Measurements from ENCODE around the gene INHBA.

The INHBA gene

DNA sequence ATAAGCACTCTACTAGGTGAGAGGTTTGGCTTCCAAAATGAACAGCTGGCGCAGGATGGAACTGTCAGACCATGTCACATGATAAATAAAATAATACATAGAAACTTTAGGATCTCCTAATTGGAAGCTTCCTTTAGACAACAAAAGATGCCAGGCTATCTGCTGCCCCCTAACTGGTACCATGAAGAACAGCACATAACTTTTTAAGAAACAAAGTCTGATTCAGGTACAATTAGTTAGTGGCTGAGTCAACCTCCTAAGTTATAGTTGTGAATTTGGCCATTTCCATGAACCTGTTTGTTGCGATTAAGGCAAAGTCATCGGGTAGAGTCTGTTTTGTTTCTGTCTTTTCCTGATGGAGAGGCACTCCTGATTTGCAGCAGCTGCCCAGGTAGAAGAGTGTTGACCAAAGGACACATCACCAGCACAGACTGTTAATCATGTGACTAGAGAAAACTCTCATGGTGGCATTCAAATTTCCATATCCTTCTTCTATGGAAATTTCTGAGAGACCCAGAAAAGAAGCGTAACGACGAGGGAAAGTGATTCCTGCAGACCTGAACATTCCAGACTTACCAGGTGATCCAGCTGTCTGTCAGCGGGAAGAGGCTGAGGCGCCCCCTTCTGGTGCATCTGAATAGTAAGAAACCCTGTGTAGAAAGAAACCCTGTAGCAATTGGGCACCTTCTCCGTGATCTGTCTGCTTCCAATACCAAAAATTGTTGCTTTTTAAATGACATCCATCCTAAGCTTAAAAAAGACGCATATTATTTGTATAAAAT is 8.6 kb upstream of the INHBA start:
- DNase-seq (ENCODE audit: low spot score) = no peak

DNA sequence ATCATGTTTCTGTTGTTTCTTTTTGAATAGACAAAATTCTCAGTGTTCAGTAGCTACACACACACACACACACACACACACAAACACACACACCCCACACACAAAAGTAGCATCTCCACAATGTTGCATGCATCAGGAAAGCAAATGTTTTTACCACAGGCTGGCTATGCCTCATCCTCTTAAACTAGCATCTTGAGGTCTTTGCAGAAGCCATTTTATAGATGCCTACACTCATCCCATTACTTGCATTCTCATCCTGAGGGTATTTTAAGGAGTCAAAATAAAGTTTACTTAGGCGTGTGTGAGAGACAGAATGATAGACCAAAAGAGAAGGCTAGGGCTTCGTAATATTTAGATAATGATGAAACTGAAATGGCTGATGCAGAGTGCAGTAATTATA is 7.9 kb upstream of the INHBA start:
- no peak for DNase-seq (ENCODE audit: low spot score)

DNA sequence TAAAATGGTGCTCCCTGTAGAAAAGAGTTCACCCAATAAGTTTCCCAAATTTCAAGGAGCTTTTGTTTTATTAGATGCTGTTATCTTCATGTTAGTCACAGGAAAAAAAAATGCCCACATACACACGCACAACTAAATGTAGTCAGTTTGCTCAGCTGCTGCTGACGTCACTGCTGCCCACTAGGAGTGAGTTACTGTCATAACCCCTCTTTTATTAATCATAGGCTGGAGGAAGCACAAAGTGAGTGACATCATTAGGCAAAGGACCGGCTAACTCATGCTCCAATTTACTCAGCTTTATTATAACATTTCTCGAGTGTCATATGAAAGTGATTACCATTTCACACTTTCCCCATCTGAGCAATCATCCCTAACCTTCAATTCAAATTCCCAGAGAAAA is 6.7 kb upstream of the INHBA start:
- DNase-seq (ENCODE audit: low spot score) = no peak

DNA sequence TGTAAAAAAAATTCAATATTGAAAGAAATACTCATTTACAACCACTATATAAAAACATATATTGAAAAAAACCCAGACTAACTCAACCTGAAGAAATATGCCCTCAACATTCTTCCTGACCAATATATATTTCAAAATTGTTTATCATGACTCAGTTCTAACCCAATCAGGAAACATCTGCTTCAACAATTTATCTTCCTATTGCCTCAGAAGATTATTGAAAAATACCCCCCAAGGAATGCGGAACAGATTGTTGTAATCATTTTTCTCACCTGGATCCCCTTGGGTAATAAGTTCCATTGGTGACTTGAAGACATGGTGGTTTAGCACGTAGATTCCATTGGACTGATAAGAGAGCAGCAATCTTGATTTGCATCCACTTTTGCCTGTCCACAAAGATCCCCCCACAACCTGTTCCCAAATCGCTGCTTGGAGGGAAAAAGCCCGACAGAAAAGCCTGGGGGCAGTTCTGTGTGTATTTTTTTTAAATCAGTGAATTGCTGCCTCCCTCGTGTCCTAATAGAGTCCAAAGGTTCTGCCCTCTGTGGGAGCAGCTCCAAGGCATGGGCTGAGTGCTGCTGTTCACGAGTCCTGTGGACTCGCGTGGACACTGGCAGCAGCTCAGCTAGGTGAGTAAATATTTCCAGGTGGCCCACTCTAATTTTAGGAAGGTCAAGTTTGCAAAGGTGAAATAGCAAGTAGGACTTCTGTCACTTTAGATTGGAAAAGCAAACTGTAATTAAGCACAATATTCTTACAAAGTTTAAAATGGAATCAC is 5.9 kb upstream of the INHBA start:
- no peak for DNase-seq (ENCODE audit: low spot score)

DNA sequence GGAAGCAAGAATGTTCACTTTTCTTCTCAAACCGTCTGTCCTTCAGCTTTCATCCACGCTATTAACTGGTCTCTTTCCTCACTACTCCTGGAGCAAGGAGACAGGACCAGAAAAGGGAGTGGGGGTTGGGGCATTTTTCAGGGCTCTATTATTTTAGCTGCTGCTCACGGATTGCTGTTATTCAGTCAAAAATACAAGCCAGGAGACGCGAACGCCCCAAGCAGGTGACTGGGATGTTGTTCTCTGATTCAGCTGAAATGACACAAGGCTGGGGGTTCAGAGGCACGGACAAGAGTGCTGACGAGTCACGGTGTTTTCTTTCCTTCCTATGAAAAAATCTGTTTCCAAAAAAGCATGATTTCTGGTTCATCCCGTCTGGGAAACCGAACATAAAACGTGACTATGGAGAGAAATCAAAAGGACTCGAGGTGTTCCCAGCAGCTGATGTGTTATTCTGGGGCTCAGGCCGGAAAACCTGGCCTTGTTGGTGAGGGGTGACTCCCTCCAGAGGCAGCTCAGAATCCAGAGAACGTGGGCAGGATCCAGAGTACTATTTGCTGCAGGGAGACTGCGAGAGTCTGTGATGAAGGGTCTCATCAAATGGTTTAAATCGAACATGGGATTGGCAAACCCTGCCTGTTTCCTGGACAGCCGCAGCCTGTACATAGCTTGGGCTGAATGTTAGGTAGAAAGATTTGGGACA is 3.5 kb upstream of the INHBA start:
- no peak for DNase-seq (ENCODE audit: low spot score)

DNA sequence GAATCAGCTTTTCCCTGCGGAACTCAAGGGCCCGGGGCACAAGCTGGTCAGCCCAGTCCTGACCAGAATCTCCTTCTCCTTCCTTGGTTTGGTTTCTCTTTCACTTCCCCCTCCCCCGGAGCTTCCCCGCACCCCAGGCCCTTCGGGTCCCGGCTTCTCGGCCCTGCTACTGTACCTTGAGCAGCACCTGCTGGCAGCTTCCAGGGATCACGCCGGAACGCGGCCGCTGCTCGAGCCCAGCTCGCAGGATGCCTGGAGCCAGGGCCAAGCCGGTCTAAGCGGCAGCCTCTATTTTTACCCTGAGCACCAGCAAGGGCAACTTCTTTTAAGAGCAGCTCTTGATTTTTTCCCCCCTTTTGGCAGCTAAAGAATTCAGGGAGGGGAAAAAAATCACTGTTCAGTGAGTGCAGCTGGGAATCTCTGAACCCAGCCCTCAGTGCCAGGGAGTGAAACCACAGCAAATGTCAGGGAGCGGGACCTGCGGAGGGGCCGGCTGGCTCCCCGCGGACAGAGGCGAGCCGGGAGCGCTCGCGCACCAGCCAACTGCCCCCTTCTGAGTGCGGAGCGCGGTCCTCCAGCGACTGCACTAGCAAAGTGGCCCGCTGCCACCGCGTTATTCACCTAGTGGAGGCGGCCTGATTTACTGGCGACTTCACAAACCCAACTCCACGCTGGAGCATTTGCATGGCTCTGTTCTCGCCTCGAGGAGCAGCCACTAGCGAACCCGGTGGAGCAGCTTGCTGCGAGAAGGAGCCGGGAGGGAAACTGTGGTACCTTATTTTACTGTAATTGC is 2.4 kb upstream of the INHBA start:
- DNase-seq (ENCODE audit: low spot score) = peak; percentile 23

DNA sequence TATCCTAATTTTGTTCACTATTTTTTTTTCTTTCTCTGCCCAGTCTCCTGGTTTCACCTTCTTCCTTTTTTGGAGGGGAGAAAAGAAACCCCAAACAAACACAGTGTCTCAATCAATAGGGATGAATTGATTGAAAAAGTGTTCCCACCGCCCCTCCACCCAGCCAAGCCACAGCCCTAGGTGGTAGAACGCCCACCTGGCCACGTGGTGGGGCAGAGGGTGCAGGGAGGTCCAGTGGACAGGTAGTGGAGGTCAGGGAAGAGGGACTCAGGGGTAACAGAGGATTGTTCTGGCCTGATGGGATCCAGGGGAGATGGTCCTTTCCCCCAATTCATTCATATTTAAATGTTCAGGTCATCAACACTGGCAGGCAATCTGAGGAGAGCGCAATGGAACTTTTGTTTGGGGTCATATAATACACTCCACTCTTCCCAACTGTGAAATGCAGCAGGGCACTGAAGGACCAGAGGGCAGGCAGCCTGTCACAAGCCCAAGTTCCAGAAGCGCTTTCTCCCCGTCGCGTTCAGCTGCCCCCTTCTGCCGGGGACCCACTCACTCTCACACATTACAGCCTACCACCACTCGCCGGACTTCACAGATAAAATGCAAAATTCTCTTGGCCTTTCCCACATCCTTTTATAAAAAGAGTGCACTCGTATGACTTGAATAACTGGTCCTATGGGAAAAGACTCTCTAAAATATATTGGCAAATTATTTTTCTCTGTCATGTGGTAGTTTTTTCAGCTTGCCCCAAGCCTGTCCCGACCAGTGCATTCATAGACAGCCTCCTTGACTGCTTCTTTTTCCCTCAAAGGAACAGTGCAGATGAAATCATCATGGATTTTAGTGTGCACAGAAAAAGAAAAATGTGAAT is 1.6 kb downstream of the INHBA start:
- DNase-seq (ENCODE audit: low spot score) = no peak

DNA sequence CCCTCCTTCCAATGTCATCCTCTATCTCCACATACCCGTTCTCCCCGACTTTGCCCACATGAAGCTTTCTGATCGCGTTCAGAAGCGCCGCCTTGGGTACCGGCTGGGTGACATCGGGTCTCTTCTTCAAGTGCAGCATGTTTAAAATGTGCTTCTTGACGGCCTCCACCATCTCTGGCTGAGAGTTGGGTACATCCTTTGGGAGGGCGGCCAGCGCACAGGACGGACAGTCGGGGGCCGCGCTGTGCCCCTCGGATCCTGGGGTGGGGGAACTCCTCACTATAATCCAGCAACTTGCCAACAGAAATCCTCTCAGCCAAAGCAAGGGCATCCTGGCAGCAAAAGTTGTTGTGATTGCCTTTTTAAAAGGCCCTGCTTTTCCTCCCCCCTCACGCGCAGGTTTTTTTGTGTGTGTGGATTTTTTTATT is 2.8 kb downstream of the INHBA start:
- no peak for DNase-seq (ENCODE audit: low spot score)

DNA sequence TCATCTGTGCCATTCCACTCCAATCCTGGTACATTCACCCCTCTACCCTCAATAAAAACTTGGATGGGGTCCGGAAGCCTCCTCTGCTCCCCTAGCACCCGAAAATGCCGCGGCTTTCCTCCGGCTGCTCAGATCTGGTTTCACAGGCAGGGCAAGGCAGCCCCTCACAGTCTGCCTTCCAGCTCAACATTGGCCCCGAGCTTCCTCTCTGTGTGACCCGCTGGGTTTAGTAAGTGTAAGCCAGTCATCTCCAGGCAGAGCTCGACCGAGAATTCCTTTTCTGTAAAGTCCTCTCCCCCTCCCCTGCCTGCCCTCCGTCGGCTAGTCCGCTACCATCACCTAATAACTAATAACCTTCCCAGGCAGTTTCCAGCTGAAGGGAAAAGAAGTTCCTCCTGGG is 3.4 kb downstream of the INHBA start:
- no peak for DNase-seq (ENCODE audit: low spot score)

DNA sequence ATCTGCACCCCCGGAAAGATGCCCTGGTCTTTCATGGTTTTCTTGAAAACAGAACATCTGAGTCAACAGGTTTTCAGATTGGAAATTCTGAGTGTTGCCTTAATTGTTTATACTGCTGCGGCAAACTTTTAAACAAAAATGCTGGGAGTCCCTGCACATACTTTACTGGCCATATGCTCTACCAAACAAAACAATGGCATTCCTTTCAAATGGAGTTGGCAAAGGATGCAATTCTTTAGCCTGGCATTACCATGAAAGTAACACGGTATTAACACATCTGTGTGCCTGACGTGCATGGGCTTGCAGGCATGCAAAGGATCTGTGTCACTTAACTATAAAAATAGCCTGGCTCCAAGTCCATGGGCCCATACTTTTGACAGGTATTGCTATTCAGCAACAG is 4.2 kb downstream of the INHBA start:
- no peak for DNase-seq (ENCODE audit: low spot score)

DNA sequence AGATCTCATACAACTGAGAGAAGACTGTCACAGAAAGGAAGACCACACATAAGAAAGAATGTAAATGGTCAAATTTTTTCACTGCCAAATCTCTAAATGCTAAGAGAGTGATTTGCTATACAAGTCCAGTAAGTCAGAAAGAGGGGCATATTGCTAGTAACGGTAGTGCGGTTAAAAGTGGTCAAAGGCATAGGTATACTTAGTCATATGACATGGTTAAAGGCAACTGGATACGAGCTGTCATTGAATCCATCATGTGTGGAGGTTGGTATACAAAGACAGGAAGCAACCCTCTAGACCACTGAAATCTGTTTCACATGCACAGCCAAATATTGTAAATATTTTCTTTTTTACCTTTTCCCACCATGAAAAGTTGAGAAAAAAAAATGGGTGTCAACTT is 4.8 kb downstream of the INHBA start:
- DNase-seq (ENCODE audit: low spot score) = no peak

DNA sequence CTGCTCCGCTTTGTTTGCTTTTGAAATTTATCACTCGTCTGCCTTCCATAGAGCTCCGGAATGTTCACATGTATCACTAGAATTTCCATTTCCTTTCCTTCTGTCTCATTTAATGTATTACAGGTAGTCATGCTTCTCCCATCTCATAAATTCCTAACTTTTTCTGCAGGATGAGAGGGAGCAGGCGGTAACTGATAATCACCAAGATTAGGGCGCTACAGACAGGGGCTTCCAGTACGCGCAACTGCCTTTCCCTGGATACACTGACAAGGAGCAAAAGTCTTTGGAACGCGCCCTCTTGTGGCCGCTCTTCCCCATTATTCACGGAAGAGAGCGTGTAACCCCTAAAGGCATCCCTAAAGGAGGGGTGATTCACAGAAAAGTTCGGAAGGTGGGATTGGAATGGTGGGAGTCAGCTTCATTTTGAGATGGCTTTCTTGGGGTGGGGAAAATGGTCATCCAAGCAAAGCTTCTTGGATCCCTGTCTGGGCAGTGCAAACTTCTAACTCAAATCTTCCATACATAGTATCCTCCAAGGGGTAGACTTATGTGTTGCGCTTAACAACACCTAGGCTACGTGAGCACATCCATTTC is 6.5 kb downstream of the INHBA start:
- DNase-seq (ENCODE audit: low spot score) = peak; percentile 9

DNA sequence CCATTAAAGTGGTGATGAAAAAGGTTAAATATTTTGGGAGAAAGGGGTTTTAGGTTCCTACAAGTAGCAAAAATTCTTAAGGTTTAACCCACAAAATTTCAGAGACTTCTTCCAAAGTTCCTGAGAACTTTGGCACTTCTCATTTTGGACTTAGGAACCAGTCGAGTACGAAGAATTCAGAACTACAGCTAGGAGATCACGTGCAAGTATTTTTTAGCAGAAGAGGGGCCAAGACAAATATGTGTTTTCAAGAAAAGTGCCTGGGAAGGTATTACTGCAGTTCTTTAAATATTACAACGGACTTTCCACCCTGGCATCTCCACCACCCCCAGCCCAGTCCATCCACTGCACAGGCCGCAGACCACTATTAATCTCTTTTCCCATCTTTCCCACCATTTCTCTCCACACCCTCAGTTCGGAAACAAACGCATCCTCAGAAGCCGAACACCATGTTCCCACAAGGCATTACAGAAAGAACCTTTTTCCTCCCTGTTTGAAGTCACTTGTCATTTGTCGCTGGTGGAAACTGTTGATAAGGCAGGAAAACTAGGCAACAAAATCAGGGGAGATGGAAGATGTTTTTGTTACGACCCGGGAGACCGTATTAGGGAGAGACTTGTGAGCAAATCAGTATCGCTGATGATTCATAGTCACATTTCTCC is 7.1 kb downstream of the INHBA start:
- DNase-seq (ENCODE audit: low spot score) = no peak

DNA sequence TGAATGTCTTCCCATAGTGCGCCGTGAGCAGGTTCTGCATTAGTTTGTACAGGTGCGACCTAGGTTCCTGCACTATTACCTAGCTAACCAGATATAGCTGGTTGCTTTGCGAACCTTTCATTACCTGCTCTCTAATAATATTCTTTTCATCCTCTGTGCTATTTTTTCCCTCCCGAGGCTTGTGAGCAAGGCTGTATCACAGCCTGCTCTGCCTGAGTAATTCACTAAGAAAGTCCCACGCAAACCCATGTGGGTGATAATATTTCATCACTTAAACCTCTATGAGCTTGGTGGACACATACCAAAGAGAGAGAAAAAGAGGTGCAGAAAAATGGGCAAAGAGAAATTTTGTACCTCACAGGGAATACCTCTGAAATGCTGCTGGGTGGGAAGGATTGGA is 8.4 kb downstream of the INHBA start:
- no peak for DNase-seq (ENCODE audit: low spot score)

DNA sequence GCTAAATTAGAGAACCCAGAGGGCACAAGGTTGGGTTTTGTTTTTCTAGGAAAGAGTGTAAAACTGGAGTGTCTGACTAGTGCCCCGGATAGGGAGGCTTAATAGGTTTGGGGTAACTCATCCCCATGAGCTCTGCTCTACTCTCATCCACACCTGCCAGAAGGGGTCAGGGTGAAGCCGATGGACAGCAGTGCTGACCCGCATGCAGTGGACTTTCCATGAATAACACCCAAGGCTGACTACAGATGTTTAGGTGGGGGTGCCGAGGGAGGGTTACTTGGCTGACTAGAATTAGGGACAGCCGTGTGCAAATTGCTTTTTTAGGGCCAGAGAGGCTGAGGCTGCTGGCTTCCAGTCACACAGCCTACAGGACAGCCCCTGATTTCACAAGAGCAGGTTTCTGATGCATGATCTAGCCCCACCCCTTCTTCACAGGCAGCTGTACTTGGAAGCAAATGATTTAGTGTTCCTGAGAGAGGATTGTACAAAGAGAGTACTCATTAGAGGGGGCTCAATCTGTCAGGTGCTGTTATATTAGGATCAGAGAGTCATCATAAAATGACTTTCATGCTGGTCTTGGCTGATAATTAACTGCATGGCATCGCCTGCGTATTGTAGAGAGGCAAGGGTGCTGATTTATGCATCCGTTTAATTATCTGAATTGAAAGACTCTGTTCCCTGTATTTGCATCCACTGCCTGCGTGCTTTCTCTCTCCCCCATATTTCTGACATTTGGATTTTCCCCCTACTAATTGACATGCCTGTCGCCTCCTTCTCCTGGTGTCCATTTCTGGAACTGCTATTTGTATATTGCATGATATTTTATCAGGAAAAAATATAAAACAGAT is 9.5 kb downstream of the INHBA start:
- DNase-seq (ENCODE audit: low spot score) = no peak

DNA sequence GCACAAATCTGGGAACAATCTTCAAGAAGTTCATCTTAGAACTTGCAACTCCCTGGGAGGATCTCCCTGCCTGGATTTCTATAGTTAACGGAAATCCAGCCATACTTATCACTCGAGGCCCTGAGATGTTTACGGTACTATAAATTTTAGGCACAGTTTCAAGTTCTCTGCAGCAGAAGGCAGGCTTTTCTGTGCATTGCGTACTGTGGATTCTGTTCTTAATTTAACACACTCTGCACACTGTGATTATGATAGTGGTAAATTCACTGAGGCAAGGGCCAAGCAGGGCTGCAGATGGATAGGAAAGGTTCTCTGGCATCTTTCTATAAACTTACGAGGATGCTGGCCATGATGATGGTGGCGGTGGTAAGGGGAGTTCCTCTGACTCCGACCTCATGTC is 10.6 kb downstream of the INHBA start:
- DNase-seq (ENCODE audit: low spot score) = no peak

DNA sequence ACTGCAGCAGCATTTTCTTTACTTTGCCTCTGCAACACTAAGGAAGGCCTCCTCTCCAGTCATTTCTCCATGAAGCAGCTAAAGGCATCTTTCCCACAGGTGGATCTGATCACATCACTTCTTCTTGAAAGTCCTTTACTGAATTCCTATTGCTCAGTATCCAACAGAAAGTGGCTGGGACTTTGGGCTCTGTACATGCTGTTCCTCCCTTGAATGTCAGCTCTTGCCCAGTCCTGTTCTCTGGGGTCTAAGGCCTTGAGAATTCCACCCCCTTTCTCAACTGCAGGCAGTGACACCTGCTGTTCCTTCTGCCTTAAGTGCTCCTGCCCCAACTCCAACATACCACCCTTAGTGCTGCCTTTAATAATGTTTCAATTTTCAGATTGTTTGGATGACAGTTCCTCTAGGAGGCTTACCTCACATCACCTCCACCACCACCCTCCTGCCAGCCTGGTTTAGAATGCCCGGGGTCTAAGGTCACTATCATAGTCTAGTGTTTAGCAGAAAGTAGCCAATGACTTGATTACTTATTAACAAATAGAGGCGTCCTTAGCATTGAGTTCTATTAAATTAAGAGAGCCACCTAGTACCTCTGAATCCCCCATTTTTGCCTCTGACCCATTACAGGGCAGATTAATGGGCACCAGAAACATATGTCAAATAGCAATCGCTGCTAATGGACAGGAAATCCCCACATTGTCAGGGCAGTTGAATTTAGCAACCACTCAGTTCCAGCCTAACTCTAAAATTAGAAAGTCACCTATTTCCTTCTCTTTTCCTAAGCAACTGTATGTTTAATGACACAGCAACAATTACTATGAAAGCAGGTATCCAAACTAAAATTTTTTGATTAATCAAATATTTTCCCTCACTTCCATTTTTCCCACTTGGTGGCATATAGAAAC is 11.4 kb downstream of the INHBA start:
- no peak for DNase-seq (ENCODE audit: low spot score)

DNA sequence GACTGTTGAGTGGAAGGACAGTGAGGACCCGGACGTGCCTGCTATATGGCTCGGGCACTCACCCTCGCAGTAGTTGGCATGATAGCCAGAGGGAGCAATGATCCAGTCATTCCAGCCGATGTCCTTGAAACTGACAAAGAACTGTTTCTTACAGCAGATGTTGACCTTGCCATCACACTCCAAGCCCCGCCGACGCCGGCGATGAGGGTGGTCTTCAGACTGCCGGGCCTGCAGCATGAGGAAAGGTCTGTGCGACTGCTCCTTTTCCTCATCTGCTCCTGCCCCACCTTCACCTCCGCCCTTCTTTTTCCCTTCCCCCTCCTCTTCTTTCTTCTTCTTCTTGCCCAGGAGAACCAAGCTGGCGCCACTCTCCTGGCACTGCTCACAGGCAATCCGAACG is 13.1 kb downstream of the INHBA start:
- no peak for DNase-seq (ENCODE audit: low spot score)
